ENCODE data around the gene RASAL1.

Gene RASAL1

DNA sequence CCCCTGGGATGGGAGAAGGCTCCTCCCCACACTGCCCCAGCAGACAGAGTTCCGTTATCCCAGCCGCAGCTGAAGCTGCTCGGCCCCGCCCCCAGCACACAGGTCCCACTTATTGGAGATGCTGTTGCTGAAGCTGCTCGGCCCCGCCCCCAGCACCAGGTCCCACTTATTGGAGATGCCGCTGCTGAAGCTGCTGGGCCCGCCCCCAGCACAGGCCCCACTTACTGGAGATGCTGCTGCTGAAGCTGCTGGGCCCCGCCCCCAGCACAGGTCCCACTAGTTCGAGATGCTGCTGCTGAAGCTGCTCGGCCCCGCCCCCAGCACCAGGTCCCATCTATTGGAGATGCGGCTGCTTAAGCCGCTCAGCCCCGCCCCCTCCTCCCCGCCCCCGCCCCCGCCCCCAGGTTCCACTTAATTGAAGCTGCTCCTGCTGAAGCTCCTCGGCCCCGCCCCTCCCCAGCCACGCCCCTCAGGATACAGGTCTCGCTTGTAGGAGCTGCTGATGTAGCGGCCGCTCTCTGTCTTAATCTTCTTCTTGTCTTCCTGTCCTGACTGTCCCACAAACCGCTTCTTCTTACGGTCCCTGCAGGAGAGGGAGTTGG, 26.0 kb upstream of the RASAL1 start:
- Histone ChIP-seq H2BK12ac (ENCODE audit: low read length in 2 of 2) (no peak overlapping the region), H3K27ac (ENCODE audit: low read length, poor library complexity, severe bottlenecking) (no peak overlapping the region), H3K14ac (ENCODE audit: low read length in 2 of 2) (no peak overlapping the region), H3K4ac (ENCODE audit: low read depth in 1 of 2, low read length in 2 of 2) (no peak overlapping the region), H2BK120ac (ENCODE audit: low read depth, low read length) (no peak overlapping the region), H3K4me3 (ENCODE audit: insufficient read depth in 1 of 2, low read depth in 1 of 2, low read length in 2 of 2) (no peak overlapping the region), H2BK5ac (ENCODE audit: low read depth, low read length, poor library complexity, severe bottlenecking) (no peak overlapping the region), H3K18ac (ENCODE audit: low read depth in 1 of 2, low read length in 2 of 2) (no peak overlapping the region), H2BK15ac (ENCODE audit: low read depth, poor library complexity, severe bottlenecking) (no peak overlapping the region), H3K4me2 (ENCODE audit: low read length, poor library complexity, severe bottlenecking) (no peak overlapping the region), H3K79me1 (replicated peaks; ENCODE audit: low read length, poor library complexity, severe bottlenecking) (peaks cover 16% of the 10 kb centered on the region), H3K36me3 (ENCODE audit: control insufficient read depth in 1 of 2, insufficient read depth in 2 of 2, low read depth in 1 of 2, low read length in 2 of 2) (peaks cover 71 to 85% of the 10 kb centered on the region in 2 experiments), H2AFZ (ENCODE audit: low read depth, low read length) (no peak overlapping the region), H4K91ac (ENCODE audit: low read length) (no peak overlapping the region), H3K23ac (ENCODE audit: low read length in 2 of 2) (no peak overlapping the region), H2AK5ac (ENCODE audit: low read length, severe bottlenecking) (no peak overlapping the region), H3K4me1 (ENCODE audit: control insufficient read depth, insufficient read depth, low read depth, low read length) (peaks cover 31% of the 10 kb centered on the region), H4K8ac (ENCODE audit: low read length) (no peak overlapping the region), H3K9ac (ENCODE audit: low read length) (no peak overlapping the region), H3K9me3 (ENCODE audit: control insufficient read depth, low read length) (no peaks in the 10 kb centered on the region), H3K27me3 (ENCODE audit: control insufficient read depth in 1 of 2, insufficient read depth in 1 of 2, low read length in 2 of 2) (no peaks in the 10 kb centered on the region)
- DNase-seq: no peak
- 63% methylated on average over 20 of the region's 26 CpGs for WGBS

- H2BK12ac ChIP-seq (ENCODE audit: low read length in 2 of 2): no peak overlapping the region
- no peak overlapping the region for H2BK120ac ChIP-seq (ENCODE audit: low read depth, low read length)
- no peak overlapping the region for H3K23ac ChIP-seq (ENCODE audit: low read length in 2 of 2)
- no peak overlapping the region for H3K9ac ChIP-seq (ENCODE audit: low read length)
- peak overlapping the region in 1 of 2 experiments; percentile 54 for H3K4ac ChIP-seq (ENCODE audit: low read depth in 1 of 2, low read length in 2 of 2)
- H3K27me3 ChIP-seq (ENCODE audit: control insufficient read depth in 1 of 2, insufficient read depth in 1 of 2, low read length in 2 of 2): peaks cover 9 to 12% of the 10 kb centered on the region in 2 experiments
- H4K8ac ChIP-seq (ENCODE audit: low read length): peak overlapping the region; percentile 50
- peaks cover 24% of the 10 kb centered on the region for H3K4me1 ChIP-seq (ENCODE audit: control insufficient read depth, insufficient read depth, low read depth, low read length)
- no peak overlapping the region for H3K18ac ChIP-seq (ENCODE audit: low read depth in 1 of 2, low read length in 2 of 2)
- peak overlapping the region; percentile 37 for H2AK5ac ChIP-seq (ENCODE audit: low read length, severe bottlenecking)
- H3K4me3 ChIP-seq (ENCODE audit: insufficient read depth in 1 of 2, low read depth in 1 of 2, low read length in 2 of 2): no peak overlapping the region
- H3K4me2 ChIP-seq (ENCODE audit: low read length, poor library complexity, severe bottlenecking): no peak overlapping the region
- H3K36me3 ChIP-seq (ENCODE audit: control insufficient read depth in 1 of 2, insufficient read depth in 2 of 2, low read depth in 1 of 2, low read length in 2 of 2): peaks cover 56 to 72% of the 10 kb centered on the region in 2 experiments
- H3K79me1 ChIP-seq (replicated peaks; ENCODE audit: low read length, poor library complexity, severe bottlenecking): peaks cover 11% of the 10 kb centered on the region
- WGBS: 94% methylated on average over 7 of the region's 7 CpGs
- H2BK15ac ChIP-seq (ENCODE audit: low read depth, poor library complexity, severe bottlenecking): no peak overlapping the region
- no peak for DNase-seq
- no peak overlapping the region for H3K27ac ChIP-seq (ENCODE audit: low read length, poor library complexity, severe bottlenecking)
- no peaks in the 10 kb centered on the region for H3K9me3 ChIP-seq (ENCODE audit: control insufficient read depth, low read length)
- no peak overlapping the region for H2AFZ ChIP-seq (ENCODE audit: low read depth, low read length)
- H4K91ac ChIP-seq (ENCODE audit: low read length): no peak overlapping the region
- H2BK5ac ChIP-seq (ENCODE audit: low read depth, low read length, poor library complexity, severe bottlenecking): no peak overlapping the region
- no peak overlapping the region for H3K14ac ChIP-seq (ENCODE audit: low read length in 2 of 2)
Measured at GRCh38 chr12:113159937-113160336, 24.4 kb upstream of the RASAL1 start.

DNA sequence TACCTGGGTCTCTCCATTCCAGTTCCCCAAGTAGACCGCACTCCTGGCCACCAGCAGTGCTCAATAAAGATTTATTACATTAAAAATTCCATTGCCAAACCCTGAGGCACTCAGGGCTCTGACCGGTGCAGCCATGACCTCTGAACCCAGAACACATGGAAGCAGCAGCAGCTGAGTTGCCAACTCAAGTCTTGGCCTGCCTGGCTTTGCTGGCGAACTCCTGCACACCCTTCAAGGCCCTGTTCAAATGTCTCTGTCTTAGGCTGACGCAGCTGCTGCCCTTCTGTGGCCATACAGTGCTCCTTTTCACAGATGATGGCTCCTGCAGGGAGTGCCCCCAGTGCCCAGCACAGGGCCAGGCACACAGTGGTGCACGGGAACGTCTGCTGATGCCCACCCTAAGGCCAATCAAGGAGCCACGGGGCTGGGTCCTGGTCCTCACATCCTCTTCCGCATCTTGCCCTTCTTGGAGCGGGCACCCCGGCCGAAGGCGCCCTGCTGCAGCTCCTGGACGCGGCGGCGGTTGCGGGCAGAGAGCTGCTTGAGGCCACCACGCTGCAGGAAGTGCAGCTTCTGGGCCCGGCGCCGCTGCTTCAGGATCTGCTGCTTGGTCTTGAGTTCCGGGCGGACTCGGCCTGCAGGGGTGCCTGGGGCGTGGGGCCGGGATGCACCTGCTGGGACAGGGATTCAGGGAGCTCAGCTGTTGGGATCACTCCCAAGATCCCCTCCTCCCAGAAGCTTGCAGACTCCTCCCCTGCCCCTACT, 23.1 kb upstream of the RASAL1 start:
- Histone ChIP-seq H4K91ac (ENCODE audit: low read length) (no peak overlapping the region), H3K9me3 (ENCODE audit: control insufficient read depth, low read length) (no peaks in the 10 kb centered on the region), H3K23ac (ENCODE audit: low read length in 2 of 2) (no peak overlapping the region), H3K36me3 (ENCODE audit: control insufficient read depth in 1 of 2, insufficient read depth in 2 of 2, low read depth in 1 of 2, low read length in 2 of 2) (peaks cover 46 to 65% of the 10 kb centered on the region in 2 experiments), H3K9ac (ENCODE audit: low read length) (no peak overlapping the region), H4K8ac (ENCODE audit: low read length) (no peak overlapping the region), H2BK120ac (ENCODE audit: low read depth, low read length) (no peak overlapping the region), H3K4ac (ENCODE audit: low read depth in 1 of 2, low read length in 2 of 2) (no peak overlapping the region), H2BK12ac (ENCODE audit: low read length in 2 of 2) (no peak overlapping the region), H3K27ac (ENCODE audit: low read length, poor library complexity, severe bottlenecking) (no peak overlapping the region), H2BK5ac (ENCODE audit: low read depth, low read length, poor library complexity, severe bottlenecking) (no peak overlapping the region), H3K4me1 (ENCODE audit: control insufficient read depth, insufficient read depth, low read depth, low read length) (peaks cover 31% of the 10 kb centered on the region), H3K14ac (ENCODE audit: low read length in 2 of 2) (no peak overlapping the region), H3K27me3 (ENCODE audit: control insufficient read depth in 1 of 2, insufficient read depth in 1 of 2, low read length in 2 of 2) (peaks cover 22 to 25% of the 10 kb centered on the region in 2 experiments), H2AFZ (ENCODE audit: low read depth, low read length) (no peak overlapping the region), H3K4me3 (ENCODE audit: insufficient read depth in 1 of 2, low read depth in 1 of 2, low read length in 2 of 2) (no peak overlapping the region), H3K18ac (ENCODE audit: low read depth in 1 of 2, low read length in 2 of 2) (no peak overlapping the region), H3K4me2 (ENCODE audit: low read length, poor library complexity, severe bottlenecking) (no peak overlapping the region), H2BK15ac (ENCODE audit: low read depth, poor library complexity, severe bottlenecking) (no peak overlapping the region), H2AK5ac (ENCODE audit: low read length, severe bottlenecking) (no peak overlapping the region), H3K79me1 (replicated peaks; ENCODE audit: low read length, poor library complexity, severe bottlenecking) (peaks cover 5% of the 10 kb centered on the region)
- DNase-seq: no peak
- 97% methylated on average over 24 of the region's 26 CpGs for WGBS

- no peak overlapping the region for H4K91ac ChIP-seq (ENCODE audit: low read length)
- H3K14ac ChIP-seq (ENCODE audit: low read length in 2 of 2): no peak overlapping the region
- no peak overlapping the region for H2AFZ ChIP-seq (ENCODE audit: low read depth, low read length)
- no peaks in the 10 kb centered on the region for H3K9me3 ChIP-seq (ENCODE audit: control insufficient read depth, low read length)
- no peak for DNase-seq
- peaks cover 5% of the 10 kb centered on the region for H3K79me1 ChIP-seq (replicated peaks; ENCODE audit: low read length, poor library complexity, severe bottlenecking)
- no peak overlapping the region for H3K23ac ChIP-seq (ENCODE audit: low read length in 2 of 2)
- H3K27ac ChIP-seq (ENCODE audit: low read length, poor library complexity, severe bottlenecking): no peak overlapping the region
- no peak overlapping the region for H4K8ac ChIP-seq (ENCODE audit: low read length)
- no peak overlapping the region for H2AK5ac ChIP-seq (ENCODE audit: low read length, severe bottlenecking)
- no peak overlapping the region for H3K18ac ChIP-seq (ENCODE audit: low read depth in 1 of 2, low read length in 2 of 2)
- H3K36me3 ChIP-seq (ENCODE audit: control insufficient read depth in 1 of 2, insufficient read depth in 2 of 2, low read depth in 1 of 2, low read length in 2 of 2): peaks cover 40 to 52% of the 10 kb centered on the region in 2 experiments
- no peak overlapping the region for H2BK120ac ChIP-seq (ENCODE audit: low read depth, low read length)
- peaks cover 31 to 37% of the 10 kb centered on the region in 2 experiments for H3K27me3 ChIP-seq (ENCODE audit: control insufficient read depth in 1 of 2, insufficient read depth in 1 of 2, low read length in 2 of 2)
- peaks cover 29% of the 10 kb centered on the region for H3K4me1 ChIP-seq (ENCODE audit: control insufficient read depth, insufficient read depth, low read depth, low read length)
- H3K4ac ChIP-seq (ENCODE audit: low read depth in 1 of 2, low read length in 2 of 2): no peak overlapping the region
- no peak overlapping the region for H3K4me3 ChIP-seq (ENCODE audit: insufficient read depth in 1 of 2, low read depth in 1 of 2, low read length in 2 of 2)
- no peak overlapping the region for H2BK15ac ChIP-seq (ENCODE audit: low read depth, poor library complexity, severe bottlenecking)
- H2BK5ac ChIP-seq (ENCODE audit: low read depth, low read length, poor library complexity, severe bottlenecking): no peak overlapping the region
- 96% methylated on average over 11 of the region's 12 CpGs for WGBS
- no peak overlapping the region for H2BK12ac ChIP-seq (ENCODE audit: low read length in 2 of 2)
- H3K9ac ChIP-seq (ENCODE audit: low read length): no peak overlapping the region
- H3K4me2 ChIP-seq (ENCODE audit: low read length, poor library complexity, severe bottlenecking): no peak overlapping the region
Measured at GRCh38 chr12:113157218-113157859, 21.8 kb upstream of the RASAL1 start.

All from mesenchymal stem cell (in vitro differentiated cells and primary cell).